TTC549 (cell line): ENCODE data around the gene DNAH14.
A peak's percentile ranks its signal among the peaks of the same experiment; 100 is the strongest.

Experiments used
- FAIRE-seq: peaks from 2 replicates; lab custom pipeline; 2012; peaks lifted over from hg19 to GRCh38; lab: Jason Lieb, UNC

Gene DNAH14

DNA sequence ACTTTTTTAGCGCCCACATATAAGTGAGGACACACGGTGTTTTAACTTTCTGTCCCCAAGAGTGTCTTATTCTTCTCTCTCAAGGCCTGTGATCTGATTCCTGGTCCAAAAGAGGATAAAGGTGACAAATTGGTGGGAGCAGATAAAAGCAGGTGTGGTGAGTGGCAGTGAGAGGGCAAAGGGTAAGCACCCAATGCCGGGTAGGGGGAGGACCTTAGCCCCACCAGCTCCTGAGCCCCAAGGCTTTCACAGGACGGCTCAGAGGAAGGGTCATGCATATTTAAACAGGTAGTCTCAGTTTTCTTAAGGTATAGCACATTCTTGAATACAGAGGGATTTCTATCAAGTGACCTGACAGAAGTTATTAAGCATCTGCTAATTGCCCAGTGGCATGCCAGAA, 478.8 kb downstream of the DNAH14 start:
- no peak for FAIRE-seq

DNA sequence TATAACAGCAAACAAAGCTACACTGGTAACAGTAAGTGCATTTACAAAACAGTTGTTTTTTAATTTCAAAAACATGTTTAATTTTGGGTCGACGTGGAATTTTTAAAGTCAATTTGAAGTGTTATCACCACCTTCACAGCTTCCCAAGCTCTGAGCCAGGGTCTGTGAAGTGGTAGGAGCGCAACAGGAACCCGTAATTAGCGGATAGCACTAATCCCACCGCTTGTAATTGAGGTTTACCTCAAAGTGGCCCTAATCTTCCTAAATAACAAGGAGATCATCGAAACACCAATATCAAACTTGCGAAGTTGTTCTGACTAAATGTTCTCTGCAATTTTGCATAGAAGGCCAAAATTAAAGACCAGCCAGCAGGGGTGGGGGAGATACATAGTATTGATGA, 479.6 kb downstream of the DNAH14 start:
- no peak for FAIRE-seq

DNA sequence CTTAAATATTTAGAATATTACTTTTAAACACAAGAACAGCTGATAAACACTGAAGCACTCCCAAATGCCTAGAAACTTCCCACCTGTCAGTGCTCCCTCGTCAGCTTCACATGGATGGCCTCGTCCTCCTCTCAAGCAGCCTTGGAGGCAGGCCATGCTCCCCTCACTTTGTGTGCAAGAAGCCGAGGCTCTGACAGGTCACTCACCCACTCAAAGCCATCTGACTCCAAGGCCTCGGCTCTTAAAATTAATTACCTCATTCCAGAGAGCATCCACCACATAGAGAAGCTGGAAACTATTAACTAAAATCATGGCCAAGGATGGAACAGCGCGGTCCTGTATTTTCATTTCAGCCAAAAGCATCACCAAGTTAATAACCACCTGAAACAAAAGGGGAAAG, 480.6 kb downstream of the DNAH14 start:
- no peak for FAIRE-seq

DNA sequence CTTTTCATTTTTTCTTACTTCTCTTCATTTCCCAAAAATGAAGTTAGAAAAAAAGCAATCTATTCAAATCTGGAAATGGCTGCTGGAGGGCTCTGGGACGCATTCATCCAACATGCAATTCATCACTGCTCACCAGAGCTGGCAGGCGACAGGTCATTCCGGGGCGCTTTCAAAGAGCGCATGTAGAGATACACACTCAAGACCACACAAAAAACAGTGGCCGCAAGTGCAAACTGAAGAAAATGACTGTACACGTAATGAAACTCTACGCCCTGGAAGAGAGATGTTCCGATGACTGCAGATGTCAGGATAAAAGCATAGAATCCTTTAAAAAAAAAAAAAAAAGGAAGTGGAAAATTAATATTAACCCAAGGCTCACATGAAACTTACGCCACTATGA, 482.8 kb downstream of the DNAH14 start:
- FAIRE-seq: no peak

DNA sequence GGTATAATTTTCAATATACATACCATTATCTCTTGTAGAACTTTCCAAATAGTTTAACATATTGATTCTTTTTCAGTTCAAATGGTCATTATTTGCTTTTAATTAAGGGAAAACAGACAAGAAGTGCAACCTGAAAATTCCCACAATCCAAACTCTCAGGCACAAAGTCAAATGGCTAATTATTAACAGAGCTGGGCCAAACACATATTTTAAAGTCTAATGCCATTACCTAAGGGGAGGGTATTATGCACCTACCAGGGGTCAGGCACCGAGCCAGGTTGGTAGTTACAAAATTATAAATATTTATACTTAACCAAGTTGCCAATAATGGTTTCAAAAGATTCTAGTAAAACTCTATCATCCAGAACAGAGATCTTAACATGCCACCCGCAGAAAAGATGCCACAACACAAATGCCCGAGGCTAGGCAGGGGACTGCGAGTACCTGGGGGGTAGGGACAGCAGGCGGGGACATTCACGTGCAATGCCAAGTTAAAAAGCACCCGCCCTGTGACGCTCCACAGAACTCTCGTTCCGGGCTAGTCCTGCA, 483.4 kb downstream of the DNAH14 start:
- no peak for FAIRE-seq

DNA sequence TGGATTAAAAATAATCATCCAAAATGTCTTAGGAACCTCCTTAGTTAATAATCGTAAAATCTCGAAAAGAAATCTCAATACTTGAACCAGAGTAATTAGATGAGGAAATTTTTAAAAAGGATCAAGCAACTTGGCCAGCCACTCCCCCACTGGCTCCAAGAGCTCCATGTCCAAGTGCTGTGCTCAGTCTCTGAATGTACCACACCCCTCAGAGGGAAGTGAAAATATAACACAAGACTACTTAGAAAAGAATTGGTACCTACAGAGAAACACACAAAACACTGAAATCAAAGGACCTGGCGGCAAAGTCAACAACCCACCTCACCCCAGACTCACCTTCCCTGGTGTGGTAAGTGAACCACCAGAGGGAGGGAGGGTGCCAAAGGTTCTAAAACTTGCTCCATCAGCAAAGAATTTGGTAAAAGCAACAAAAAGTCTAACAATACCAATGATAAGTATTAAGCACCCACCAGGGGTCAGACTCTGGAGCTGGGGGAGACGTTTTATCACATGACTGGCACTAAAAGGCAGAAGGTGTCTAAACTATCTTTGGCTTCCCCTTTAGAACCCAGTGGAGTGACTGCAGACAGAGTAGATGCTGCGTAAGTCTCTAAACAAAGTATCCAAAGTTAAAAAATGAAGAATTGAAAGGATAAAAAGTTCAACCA, 484.4 kb downstream of the DNAH14 start:
- no peak for FAIRE-seq

DNA sequence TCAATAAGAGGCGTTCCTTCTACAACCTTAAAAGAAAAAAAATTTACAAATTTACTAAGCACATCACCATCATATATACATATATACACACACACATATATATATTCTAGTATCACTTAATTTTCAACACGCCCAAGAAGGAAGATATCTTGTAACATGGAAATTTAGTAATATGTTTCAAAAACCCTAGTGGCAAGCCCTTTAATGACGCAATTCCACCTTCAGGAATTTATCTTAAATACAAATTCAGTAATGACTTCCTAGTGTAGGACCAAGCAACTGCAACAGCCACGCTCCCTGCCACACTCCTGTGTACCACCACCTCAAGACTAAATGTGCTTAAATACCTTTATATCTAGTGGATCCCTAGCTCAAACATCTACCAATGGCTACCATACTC, 485.8 kb downstream of the DNAH14 start:
- FAIRE-seq: peak; percentile 62

DNA sequence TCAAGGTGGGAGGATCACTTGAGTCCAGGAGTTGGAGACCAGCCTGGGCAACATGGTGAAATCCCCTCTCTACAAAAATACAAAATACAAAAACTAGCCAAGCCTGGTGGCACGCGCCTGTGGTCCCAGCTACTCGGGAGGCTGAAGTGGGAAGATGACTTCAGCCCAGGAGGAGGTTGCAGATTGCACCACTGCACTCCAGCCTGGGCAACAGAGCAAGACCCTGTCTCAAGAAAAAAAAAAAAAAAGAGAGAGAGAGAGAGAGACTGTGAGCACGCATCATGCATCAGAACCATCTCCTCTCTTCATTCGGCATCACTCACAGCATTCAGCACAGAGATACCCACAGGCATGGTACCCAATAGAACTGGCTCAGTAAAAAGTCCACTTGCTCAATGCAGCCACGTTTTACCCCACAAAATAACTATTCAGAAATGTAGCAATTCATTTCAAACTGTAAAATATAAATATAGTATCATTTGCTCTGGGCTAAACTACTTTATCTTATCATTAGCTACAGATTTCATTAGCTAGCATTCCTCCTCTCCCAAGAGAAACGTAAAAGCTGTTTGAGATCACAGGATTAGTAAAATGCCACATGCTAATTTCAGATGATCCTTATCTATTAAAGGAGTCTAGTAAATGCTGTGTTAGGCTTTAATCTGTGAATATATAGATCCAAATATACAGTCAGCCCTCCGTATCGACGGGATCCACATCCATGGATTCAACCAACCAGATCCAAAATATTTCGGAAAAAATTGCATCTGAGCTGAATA, 486.7 kb downstream of the DNAH14 start:
- no peak for FAIRE-seq

DNA sequence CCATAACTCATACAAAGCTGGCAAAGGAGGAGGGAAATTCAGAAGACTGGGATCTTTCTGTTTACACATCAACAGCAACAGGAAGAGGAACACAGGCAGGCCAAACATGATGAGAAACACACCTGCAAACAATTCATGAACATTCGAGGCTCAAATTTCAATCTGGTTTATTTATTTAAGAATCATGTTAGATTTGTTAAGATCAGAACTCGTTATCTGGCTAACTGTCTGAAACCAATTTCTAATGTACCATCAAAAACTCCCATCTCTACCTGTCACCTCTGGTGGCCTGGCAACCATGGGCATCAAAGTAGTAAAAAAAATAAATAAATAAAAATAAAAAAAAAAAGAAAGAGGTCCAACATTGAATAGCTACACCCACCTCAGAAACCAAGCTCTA, 488.6 kb downstream of the DNAH14 start:
- FAIRE-seq: no peak

DNA sequence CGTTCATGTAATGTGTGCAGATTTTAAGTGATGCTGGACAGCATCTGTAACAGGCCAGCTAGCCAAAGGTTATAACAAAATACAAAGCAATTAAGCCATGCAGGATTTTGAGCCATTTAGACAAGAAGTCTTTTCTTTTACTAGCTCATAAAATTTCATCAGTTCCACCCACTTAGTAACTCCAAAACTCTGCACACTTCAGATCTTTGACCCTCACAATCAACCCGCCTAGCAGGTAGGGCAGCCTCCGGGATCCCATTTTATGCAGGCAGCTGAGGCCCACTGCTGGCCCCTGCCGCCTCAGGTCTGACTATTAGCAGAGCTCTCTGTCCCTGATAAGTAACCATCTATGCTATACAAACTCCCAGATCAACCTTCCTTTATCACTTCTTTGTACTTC, 489.1 kb downstream of the DNAH14 start:
- no peak for FAIRE-seq

DNA sequence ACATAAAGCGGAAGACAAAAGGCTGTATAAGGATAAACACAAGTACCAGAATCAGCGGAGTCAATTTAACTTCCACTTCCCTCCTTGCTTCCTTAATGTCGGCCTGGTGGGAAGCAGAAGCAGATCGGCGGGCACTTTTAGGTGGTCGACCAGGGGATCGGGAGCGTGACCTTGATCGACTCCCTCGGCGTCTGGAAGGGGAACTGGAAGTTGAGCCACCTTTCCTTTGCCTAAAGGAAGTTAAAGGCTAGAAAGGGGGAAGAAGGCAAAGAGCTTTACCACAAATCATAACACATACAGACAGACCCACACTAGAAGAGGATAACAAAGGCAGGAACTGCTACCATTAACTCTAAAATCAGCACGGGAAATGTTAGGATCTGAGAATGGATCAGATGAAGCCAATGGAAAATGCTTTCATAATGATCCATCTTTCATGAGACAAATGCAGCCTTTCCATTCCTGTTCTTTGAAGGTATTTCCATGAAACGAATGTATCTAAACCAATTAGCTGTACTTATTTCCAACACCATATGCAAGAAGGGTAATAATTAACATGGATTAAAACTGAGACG, 492.6 kb downstream of the DNAH14 start:
- no peak for FAIRE-seq

DNA sequence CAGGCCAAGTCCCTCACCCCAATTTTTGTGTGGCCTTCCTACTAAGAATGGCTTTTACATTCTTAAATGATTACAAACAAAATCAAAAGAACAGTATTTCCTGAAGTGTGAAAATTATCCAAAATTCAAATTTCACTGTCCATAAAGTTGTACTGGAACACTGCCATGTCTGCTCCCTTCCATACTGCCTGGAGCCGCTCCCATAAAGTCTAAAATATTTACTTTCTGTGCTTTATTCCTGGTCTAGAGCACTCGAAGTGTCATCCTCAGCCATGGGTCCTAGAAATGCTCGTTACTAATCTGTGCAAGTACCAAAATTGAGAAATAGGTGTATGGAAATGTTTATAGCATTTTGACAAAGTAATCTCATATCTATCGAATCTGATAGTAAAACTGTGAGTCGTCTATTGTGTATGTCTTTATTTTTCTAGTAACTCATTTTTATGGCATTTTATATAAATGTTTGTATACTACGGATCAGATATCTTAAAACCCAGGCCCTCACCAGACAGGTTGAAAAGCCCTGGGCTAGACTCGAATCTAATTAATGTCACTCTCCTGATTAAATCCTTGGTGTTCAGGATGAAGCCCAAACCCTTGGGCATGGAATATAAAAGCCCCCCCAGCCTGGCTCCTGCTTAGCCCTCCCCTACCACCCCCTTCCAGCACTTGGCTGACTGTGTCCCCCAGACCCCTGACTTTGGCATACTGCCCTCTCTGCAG, 493.5 kb downstream of the DNAH14 start:
- FAIRE-seq: no peak

DNA sequence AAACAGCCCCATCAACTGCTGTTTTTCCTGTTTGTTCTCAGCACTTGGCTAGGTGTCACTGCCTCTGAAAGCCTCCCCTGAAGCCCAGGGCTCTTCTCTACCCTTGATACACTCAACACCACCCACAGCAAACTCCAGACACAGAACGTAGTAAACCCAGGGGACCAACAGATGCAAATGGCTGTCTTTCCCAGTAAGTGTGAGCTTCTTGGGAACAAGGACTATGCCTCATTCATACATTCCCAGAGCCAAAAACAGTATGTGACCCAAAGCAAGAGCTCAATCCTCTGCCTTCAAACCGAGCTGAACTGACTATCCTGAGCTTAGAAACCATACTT, 494.0 kb downstream of the DNAH14 start:
- no peak for FAIRE-seq

DNA sequence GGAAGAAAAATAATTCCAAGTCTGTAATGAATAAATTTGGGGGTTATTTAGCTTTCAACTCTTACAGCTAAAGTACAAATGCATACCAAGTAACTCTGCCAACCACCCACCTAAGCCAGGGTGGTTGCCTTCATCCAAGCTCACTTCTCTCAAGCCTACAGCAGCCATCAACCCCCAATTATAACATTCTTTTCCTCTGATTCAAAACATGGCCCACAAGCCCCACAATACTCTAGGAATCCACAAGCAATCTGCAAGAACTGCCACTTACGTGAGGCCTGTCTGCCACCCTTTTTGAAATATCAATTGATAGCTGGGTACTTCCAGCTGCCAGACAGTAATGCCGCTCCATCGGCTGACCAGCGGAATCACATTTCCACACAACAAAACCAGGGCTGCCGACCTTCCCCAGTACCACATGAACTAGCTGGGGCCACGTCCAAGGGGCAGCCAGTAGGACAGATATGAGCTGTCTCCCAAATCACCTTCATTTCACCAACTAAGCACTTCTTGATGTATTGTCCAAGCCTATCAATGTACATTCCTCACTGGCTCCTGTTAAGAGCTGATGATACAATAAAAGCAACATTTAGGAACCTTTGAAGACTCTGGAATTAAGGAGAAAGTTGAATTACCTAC, 495.2 kb downstream of the DNAH14 start:
- no peak for FAIRE-seq

DNA sequence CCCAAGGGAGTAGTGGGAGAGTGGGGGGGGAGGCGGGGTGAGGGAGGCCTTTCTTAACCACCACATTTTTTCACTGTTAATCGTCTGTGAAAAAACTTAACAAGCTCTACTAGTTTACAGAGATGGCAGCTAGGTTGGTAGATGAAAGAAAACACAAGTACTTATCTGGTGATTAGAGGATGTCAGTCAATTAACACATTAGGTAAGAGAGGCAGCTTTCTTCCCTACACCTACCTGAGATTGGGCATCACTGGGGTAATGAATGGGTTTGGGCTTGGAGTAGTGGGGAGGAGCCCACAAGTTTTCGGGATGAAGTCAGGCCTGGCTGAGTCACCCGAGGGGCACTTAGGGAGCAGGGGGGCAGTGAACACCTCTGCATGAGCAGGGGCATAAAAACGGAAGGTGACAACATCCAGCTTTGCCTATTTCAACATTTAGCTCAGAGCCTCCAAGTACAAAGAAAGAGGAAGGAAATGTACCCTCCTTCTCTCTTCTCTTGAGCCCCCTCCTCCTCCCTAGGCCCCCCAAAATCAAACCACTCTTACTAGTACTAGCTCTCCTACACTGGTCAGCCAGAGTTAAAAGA, 495.8 kb downstream of the DNAH14 start:
- no peak for FAIRE-seq

DNA sequence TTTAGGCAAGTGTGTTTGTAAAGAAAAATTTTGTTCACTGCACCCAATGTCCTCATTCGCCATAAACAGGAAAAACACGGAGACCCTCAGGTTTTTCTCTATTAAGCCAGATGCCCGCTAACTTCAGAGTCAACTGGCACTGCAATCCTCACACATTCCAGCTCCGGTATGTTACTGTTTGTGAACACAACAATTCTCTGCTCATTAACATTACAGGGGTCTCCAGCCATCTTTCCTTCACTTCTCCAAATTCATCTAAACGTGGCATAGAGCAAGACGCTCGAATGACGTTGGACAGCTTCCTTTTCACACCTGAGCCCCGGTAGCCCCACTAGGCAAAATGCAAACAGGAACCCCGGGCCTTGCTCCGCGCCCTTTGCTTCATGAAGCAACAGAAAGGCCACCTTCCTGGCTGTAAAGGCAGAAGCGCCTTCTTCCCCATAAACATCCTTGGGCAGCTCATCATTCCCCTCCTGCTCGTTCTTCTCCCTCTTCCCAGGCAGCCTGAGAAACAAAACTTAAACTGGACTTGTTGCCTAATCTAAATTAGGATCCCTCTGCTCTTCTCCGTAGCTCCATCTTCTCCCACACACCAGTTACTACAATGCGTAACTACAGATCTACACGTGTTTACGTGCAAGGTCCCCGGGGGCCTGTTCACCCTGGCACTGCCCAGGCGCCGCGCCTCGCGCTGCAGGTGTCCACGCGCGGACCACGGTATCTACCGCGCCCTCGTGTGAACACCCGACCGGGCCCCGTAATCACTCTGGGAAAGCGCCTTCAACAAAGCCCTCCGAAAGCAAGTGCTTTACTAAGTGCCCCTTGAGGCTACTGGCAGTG, 497.1 kb downstream of the DNAH14 start:
- FAIRE-seq: no peak

DNA sequence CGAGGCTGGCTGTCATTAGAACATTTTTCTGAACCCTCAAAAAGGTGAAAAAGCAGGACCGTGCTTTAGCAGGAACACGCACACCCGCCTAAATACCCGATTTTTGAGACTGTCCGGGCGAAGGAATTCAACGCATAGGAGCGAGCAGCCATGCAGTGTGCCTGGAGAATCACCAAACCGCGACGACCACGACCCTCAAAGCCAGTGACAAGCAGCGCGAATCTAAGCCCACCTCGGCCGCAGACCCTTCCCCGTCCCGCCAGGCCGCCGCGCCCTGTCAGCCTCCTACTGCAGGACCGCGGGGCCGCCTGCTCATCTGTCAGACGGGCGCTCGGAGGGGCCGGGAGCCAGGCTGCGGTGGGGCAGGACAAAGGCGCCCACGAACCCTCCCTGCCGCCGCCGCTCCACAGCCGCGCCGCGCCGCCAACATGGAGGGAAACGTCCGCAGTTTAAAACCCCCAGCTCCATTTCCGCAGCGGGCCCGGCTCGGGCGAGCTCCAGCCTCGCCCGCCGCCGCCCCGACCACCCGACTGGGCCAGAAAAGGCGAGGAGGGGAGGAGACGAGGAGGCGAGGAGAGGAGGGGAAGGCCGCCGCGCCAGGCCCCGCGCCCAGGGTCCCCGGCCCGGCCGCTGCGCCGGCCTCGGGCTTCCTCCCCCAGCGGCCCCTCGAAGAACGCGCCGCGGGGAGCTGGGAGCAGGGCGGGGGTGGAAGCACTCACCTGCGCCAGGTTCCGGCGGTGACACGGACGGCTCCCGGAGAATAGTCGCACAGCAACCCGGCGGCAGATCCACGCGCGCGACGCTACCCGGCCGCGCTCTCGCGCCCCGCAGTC, 498.0 kb downstream of the DNAH14 start, which contains the start of gene LBR:
Gene LBR, minus strand, starts transcription at position 804 of the 833 bp plus-strand sequence. CDS start 3,963 bp downstream, outside the sequence.
- no peak for FAIRE-seq

DNA sequence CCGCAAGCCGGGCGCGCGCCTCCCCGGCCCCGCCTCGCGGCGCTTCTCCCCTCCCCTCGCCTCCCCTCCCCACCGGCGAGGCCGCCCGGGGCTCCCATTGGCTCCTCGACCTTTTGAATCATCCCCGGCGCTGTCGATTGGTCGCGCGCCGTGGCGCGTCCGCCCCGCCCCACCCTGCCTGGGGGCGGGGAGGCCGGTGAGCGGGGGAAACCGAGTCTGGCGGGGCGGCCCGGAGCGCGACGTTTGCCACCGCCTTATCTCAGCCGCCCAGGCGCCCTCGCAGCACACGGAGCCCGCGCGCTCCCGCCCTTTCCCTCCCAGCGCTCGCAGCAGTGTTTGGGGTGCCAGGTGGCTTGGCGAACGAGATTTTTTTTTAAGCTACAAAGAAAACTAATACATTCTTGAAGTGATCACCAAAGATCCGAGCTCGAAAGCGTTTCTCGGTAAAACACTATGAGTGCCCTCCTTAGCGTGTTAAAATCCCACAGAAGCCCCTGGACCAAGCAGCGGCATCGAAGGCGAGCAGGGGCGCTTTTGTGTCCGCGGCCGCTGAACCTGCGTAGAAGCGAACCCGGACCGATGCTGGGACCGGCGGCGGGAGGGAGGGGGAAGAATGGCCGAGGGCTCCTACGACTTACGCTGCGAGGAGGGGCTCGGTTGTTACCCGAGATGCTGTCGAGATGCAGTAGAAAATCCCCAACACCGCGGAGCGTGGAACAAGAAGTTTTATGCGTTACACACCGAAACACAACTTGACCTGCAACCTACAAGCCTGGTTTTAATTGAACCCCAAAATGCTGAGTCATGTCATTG, 498.8 kb downstream of the DNAH14 start:
- FAIRE-seq: no peak

DNA sequence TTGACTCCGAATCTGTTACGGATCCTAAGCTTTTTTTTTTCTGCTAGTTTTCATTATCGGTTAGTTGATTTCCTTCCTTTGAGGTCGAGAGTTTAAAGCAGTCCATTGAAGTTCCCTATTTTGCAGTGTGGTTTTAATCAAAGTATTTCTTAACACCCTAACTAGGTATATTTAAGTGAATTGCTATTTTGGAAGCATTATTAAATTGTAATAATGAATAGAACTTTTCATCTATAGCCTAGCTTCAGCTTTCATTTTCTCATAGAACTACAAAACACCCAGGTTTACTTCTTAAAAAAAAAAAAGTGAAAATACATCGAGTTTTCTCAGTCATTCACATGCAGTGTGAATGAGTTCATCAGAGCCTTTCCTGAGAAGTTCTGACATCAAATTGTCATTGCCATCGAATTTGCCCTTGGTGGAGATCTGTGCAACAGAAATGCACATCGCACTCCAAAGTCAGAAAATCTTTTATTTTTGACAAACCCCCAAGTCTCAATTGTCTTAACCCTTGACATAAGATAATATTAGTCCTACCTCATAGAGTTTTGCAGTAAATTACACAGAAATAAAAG, 499.5 kb downstream of the DNAH14 start:
- FAIRE-seq: peak; percentile 40
